ENCODE measurements around the gene PLCH1. TPM values are rescaled to one million over a fixed set of nuclear protein-coding genes. Genes with fewer than 3 reads are reported as not detected.

PLCH1 gene
- total and polyA plus RNA-seq, 2 donors (not counting 1 experiment from before 2014, with no cell fraction given): 0.27 TPM; not detected in 1

GRCh38 chr3:155609586-155609985 is 135.3 kb downstream of the PLCH1 start:
- Histone ChIP-seq H3K4me1 (ENCODE audit: control insufficient read depth in 2 of 2, insufficient read depth in 2 of 2, low read length in 2 of 2) (no peaks in the 10 kb centered on the region), H4K20me1 (ENCODE audit: control insufficient read depth, insufficient read depth, low read length, poor library complexity, severe bottlenecking) (no peaks in the 10 kb centered on the region), H3K79me2 (ENCODE audit: control insufficient read depth, insufficient read depth, low read length) (no peaks in the 10 kb centered on the region), H3K36me3 (replicated peaks in 1 of 2; ENCODE audit: control extremely low read depth in 1 of 2, control insufficient read depth in 1 of 2, extremely low read depth in 1 of 2, insufficient read depth in 2 of 2, low read length in 1 of 2) (no peaks in the 10 kb centered on the region), H3K9me3 (ENCODE audit: control extremely low read depth in 1 of 3, control insufficient read depth in 2 of 3, insufficient read depth in 1 of 3, low read length in 2 of 3) (peaks cover 1 to 11% (median 3%) of the 10 kb centered on the region in 3 donors), H2AFZ (ENCODE audit: insufficient read depth, low read depth, low read length, poor library complexity, severe bottlenecking) (no peak overlapping the region), H3K9ac (ENCODE audit: low read length) (no peak overlapping the region), H3K27me3 (replicated peaks in 1 of 4; ENCODE audit: control extremely low read depth in 1 of 4, control insufficient read depth in 3 of 4, insufficient read depth in 4 of 4, low read length in 3 of 4) (no peaks in the 10 kb centered on the region), H3K27ac (ENCODE audit: low read length in 2 of 2) (no peak overlapping the region), H3K4me2 (replicated peaks; ENCODE audit: low read depth, low read length, poor library complexity, severe bottlenecking) (no peak overlapping the region), H3K4me3 (ENCODE audit: control extremely low read depth in 1 of 5, extremely low read depth in 1 of 5, insufficient read depth in 1 of 5, low read depth in 2 of 5, low read length in 4 of 5) (no peak overlapping the region)
- intact Hi-C loops (cut with micrococcal nuclease): no loop called here
- peaks cover 9% of the 10 kb centered on the region for H3K27me3 Mint-ChIP-seq
- H3K27ac Mint-ChIP-seq: no peak overlapping the region
- TF ChIP-seq CTCF (IDR thresholded peaks at IDR 0.05): no peak
- no peak for ATAC-seq (ENCODE audit: low read depth)
- H3K4me3 Mint-ChIP-seq: no peak overlapping the region
- ChIA-PET CTCF (no interaction called here), POLR2A (no interaction called here)
- H3K9me3 Mint-ChIP-seq (ENCODE audit: insufficient read depth): peaks cover 8% of the 10 kb centered on the region
- no peak for DNase-seq
- H3K4me1 Mint-ChIP-seq: no peaks in the 10 kb centered on the region

GRCh38 chr3:155608228-155608920 is 136.5 kb downstream of the PLCH1 start:
- no peaks in the 10 kb centered on the region for H3K27me3 ChIP-seq (replicated peaks in 1 of 4; ENCODE audit: control extremely low read depth in 1 of 4, control insufficient read depth in 3 of 4, insufficient read depth in 4 of 4, low read length in 3 of 4)
- intact Hi-C loops (cut with micrococcal nuclease): no loop called here
- peaks cover 8% of the 10 kb centered on the region for H3K9me3 Mint-ChIP-seq (ENCODE audit: insufficient read depth)
- no peaks in the 10 kb centered on the region for H3K79me2 ChIP-seq (ENCODE audit: control insufficient read depth, insufficient read depth, low read length)
- peaks cover 12% of the 10 kb centered on the region for H3K27me3 Mint-ChIP-seq
- no peak overlapping the region for H3K4me3 ChIP-seq (ENCODE audit: control extremely low read depth in 1 of 5, extremely low read depth in 1 of 5, insufficient read depth in 1 of 5, low read depth in 2 of 5, low read length in 4 of 5)
- 87% methylated on average over 10 of the region's 10 CpGs for WGBS (ENCODE audit: insufficient coverage)
- no peak for DNase-seq
- no peak overlapping the region for H3K27ac ChIP-seq (ENCODE audit: low read length in 2 of 2)
- H3K4me3 Mint-ChIP-seq: no peak overlapping the region
- no peaks in the 10 kb centered on the region for H3K4me1 Mint-ChIP-seq
- no peaks in the 10 kb centered on the region for H3K36me3 ChIP-seq (replicated peaks in 1 of 2; ENCODE audit: control extremely low read depth in 1 of 2, control insufficient read depth in 1 of 2, extremely low read depth in 1 of 2, insufficient read depth in 2 of 2, low read length in 1 of 2)
- TF ChIP-seq CTCF (IDR thresholded peaks at IDR 0.05) (no peak), EZH2 (IDR thresholded peaks at IDR 0.05; ENCODE audit: borderline replicate concordance, insufficient read depth, low read depth, low read length, poor library complexity, severe bottlenecking) (no peak)
- no peaks in the 10 kb centered on the region for H4K20me1 ChIP-seq (ENCODE audit: control insufficient read depth, insufficient read depth, low read length, poor library complexity, severe bottlenecking)
- ChIA-PET CTCF (no interaction called here), POLR2A (no interaction called here)
- no peak overlapping the region for H3K4me2 ChIP-seq (replicated peaks; ENCODE audit: low read depth, low read length, poor library complexity, severe bottlenecking)
- H3K27ac Mint-ChIP-seq: no peak overlapping the region
- ATAC-seq (ENCODE audit: low read depth): no peak
- no peak overlapping the region for H3K9ac ChIP-seq (ENCODE audit: low read length)
- H3K4me1 ChIP-seq (ENCODE audit: control insufficient read depth in 2 of 2, insufficient read depth in 2 of 2, low read length in 2 of 2): no peaks in the 10 kb centered on the region
- H3K9me3 ChIP-seq (ENCODE audit: control extremely low read depth in 1 of 3, control insufficient read depth in 2 of 3, insufficient read depth in 1 of 3, low read length in 2 of 3): peaks cover 1 to 11% (median 3%) of the 10 kb centered on the region in 3 donors
- no peak overlapping the region for H2AFZ ChIP-seq (ENCODE audit: insufficient read depth, low read depth, low read length, poor library complexity, severe bottlenecking)

Measured in B cell (primary cell).